Ovary (tissue), 3 donors: ENCODE results near the gene SDF2L1.

Experiments used
- CTCF ChIP-seq, 3 donors: fragments of 450-650 bp in 2 of 3; fragments of 200-600 bp in 1 of 3; IDR thresholded peaks; one replicate each; pipeline versions ENCODE4 v1.5.1 to v1.8.0; 2016 to 2022; ENCODE audit warnings: antibody characterized with exemption in 3 of 3, mild to moderate bottlenecking in 1 of 3
- EP300 ChIP-seq: sonication (generic); formaldehyde crosslinking; IDR thresholded peaks from one replicate; pipeline ENCODE4 v1.6.1; 2017; ENCODE audit warnings: antibody characterized with exemption
- donor health status: DM: no; HTN: no; CAD: no.

- TF ChIP-seq CTCF (IDR thresholded peaks at IDR 0.05) (no peak), EP300 (no peak)
Measured at GRCh38 chr22:21685164-21685513, 43.0 kb downstream of the SDF2L1 start.
